ENCODE data around the gene RPL15. TPM values are rescaled to one million over a fixed set of nuclear protein-coding genes. Genes with fewer than 3 reads are reported as not detected.

RPL15 gene
- total and polyA plus RNA-seq, 11 donors, result 834 to 3,123 (median 1,014) TPM

DNA sequence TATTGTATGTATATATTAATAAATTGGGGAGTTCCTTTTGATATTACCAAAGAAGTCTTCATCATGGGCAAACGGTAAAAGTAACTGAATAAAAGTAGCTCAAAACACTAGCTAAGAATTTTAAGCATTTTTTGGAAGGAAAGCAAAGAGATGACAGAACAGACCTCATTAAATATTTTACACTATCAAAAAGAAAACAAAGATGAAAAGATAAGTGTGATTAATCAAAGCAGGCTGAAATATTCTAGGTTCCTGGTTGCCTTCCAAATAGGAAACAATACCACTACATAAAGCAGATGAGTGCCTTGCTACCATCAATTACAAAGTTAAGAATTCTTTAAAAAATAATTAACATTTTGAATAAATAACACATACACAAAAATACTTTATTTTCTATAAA lies 3.8 kb upstream of the RPL15 start:
- intact Hi-C loops (cut with DNase I), result no loop called here
- DNase-seq, result no peak
- 81 to 95% (median 93%) methylated on average over 1 of the region's 1 CpG for whole genome bisulfite sequencing, 4 donors
- H3K27me3 ChIP-seq, result no peaks in the 10 kb centered on the region
- H3K9me3 ChIP-seq, result no peaks in the 10 kb centered on the region
- ATAC-seq, result no peak
- TF ChIP-seq, protein P1, sequence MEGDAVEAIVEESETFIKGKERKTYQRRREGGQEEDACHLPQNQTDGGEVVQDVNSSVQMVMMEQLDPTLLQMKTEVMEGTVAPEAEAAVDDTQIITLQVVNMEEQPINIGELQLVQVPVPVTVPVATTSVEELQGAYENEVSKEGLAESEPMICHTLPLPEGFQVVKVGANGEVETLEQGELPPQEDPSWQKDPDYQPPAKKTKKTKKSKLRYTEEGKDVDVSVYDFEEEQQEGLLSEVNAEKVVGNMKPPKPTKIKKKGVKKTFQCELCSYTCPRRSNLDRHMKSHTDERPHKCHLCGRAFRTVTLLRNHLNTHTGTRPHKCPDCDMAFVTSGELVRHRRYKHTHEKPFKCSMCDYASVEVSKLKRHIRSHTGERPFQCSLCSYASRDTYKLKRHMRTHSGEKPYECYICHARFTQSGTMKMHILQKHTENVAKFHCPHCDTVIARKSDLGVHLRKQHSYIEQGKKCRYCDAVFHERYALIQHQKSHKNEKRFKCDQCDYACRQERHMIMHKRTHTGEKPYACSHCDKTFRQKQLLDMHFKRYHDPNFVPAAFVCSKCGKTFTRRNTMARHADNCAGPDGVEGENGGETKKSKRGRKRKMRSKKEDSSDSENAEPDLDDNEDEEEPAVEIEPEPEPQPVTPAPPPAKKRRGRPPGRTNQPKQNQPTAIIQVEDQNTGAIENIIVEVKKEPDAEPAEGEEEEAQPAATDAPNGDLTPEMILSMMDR (IDR thresholded peaks at IDR 0.05), result no peak
- TF ChIP-seq POLR2A (IDR thresholded peaks at IDR 0.05), result no peak
- H3K27ac ChIP-seq, result no peak overlapping the region
- H3K36me3 ChIP-seq, result peaks cover 0 to 34% (median 22%) of the 10 kb centered on the region in 9 donors
- no peak overlapping the region for H3K4me3 ChIP-seq
- H3K4me1 ChIP-seq, result peaks cover 0 to 25% (median 15%) of the 10 kb centered on the region in 12 donors

DNA sequence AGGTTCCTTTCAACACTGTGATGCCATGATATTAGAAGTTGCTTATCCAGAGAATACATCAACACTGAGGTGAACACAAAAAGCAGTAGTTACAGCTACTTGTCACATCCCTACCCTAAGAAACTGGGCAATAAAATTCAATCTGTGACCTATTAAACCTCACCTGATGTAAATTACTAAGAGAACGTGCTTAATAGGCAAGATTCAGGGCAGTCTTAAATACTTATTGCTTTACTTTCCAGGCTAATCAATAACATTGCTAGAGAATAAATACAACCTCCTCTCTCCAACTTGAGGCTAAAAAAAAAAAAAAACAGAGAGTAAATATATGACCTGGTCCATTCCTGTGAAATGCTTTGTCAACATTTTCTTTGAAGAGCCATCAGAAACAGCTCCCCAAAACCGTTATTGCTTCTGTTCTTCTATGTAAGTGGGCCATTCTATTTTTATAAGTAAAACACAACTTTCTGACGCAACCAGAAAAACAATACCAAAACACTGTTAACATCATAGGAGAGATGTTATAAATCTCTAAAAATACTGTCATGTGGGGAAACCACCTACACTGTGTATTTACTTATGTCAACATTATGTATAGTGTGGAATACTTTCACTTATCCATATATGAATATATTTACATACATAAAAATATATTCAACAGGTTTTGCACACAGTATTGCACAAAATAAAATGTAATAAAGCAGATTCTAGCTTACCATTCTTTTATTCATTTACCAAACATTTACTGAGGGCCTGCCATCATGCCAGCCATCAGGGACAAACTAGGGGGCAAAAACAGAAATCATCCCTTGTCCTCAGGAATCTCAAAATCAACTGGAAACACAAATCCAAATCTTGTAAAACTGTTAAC lies 2.8 kb upstream of the RPL15 start:
- 83 to 84% (median 83%) methylated on average over 3 of the region's 3 CpGs for WGBS, 4 donors
- TF ChIP-seq, protein P1 (IDR thresholded peaks at IDR 0.05), result no peak
- TF ChIP-seq POLR2A (IDR thresholded peaks at IDR 0.05), result no peak

DNA sequence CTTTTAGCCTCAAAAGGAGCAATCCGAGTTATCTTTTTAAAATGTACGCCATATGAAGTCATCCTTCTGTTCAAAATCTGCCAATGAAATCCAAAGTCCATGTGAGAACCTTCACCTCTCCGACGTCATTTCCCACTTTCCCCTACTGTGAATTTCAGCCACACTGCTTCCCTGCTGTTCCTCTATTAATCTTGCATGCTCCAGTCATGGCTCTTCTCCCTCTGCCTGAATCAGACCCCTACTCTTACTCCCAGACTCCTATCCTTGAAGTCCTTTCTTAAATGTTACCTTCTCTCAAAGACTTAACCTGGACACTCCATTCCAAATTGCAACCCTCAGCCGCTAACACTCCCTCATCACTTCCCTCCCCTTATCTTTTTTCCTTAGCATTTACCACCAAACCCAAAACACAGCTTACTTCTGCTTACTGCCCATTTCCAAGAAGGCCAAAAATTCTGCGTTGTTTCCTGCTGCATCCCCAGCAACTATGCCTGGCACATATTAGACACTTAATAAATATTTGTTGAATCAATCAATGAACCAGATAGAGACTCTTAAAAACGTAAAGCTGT lies 1.3 kb upstream of the RPL15 start:
- H3K27ac ChIP-seq, result peak overlapping the region in 3 of 12 donors; percentile 94 to 96 (median 94)
- DNase-seq, result no peak
- no peaks in the 10 kb centered on the region for H3K27me3 ChIP-seq
- H3K9me3 ChIP-seq, result no peaks in the 10 kb centered on the region
- peak overlapping the region in 10 of 12 donors; percentile 76 to 99 (median 85) for H3K4me3 ChIP-seq
- 56 to 63% (median 61%) methylated on average over 7 of the region's 7 CpGs for WGBS, 4 donors
- intact Hi-C loops (cut with DNase I), result loop anchor here in 3 of 10 donors (2.0 kb wide), 2 partner anchors 29 to 31 kb away; partner anchors contain the start of gene NR1D2 (in 2 of the 3)
- peaks cover 7 to 47% (median 25%) of the 10 kb centered on the region in 12 donors for H3K4me1 ChIP-seq
- no peak for ATAC-seq
- TF ChIP-seq POLR2A (IDR thresholded peaks at IDR 0.05), result no peak
- TF ChIP-seq, protein P1 (IDR thresholded peaks at IDR 0.05), result no peak
- peaks cover 0 to 35% (median 32%) of the 10 kb centered on the region in 9 donors for H3K36me3 ChIP-seq

More for the DNA sequence above, 2.8 kb upstream of the RPL15 start:
- no peak overlapping the region for H3K4me3 ChIP-seq
- H3K4me1 ChIP-seq, result peaks cover 7 to 35% (median 24%) of the 10 kb centered on the region in 12 donors
- ATAC-seq (no peak), DNase-seq (no peak)
- peaks cover 0 to 34% (median 30%) of the 10 kb centered on the region in 9 donors for H3K36me3 ChIP-seq
- H3K9me3 ChIP-seq, result no peaks in the 10 kb centered on the region
- no peak overlapping the region for H3K27ac ChIP-seq
- no peaks in the 10 kb centered on the region for H3K27me3 ChIP-seq
- intact Hi-C loops (cut with DNase I), result no loop called here
